Mucosa of gallbladder (tissue), 1 donor: ENCODE measurements around the gene FGF21. TPM values are rescaled to one million over a fixed set of nuclear protein-coding genes. Genes with fewer than 3 reads are reported as not detected.
"Not testable (repeated sequence)": the region's sequence is repeated elsewhere in the genome, so short reads cannot be mapped to it uniquely, and the experiment has no call there.

Experiments used
- DNase-seq: peaks from one replicate; pipeline ENCODE4 v3.0.0-alpha.2; 2020; ENCODE audit warnings: low spot score
- total RNA-seq: library from RNA; stranded (reverse); gene quantifications from one replicate; pipeline ENCODE4 v1.2.1, GENCODE V29; 2021
- donor health status: DM: no; HTN: no; CAD: no.

FGF21 gene
- total RNA-seq, 1 donor from 2014 or later, result not detected

- DNase-seq, result not testable (repeated sequence)
These were observed 31.1 kb downstream of the FGF21 start for GRCh38 chr19:48786422-48786821.

GRCh38 chr19:48787331-48787730 is 32.0 kb downstream of the FGF21 start:
- not testable (repeated sequence) for DNase-seq

GRCh38 chr19:48793271-48793670 is 37.9 kb downstream of the FGF21 start:
- DNase-seq, result no peak

- DNase-seq, result no peak
These were observed 39.0 kb downstream of the FGF21 start for GRCh38 chr19:48794291-48794690.

GRCh38 chr19:48795055-48795684 is 39.8 kb downstream of the FGF21 start:
- peak; percentile 93 for DNase-seq

GRCh38 chr19:48795685-48796070 is 40.4 kb downstream of the FGF21 start:
- no peak for DNase-seq

GRCh38 chr19:48796298-48797083 is 41.2 kb downstream of the FGF21 start:
- no peak for DNase-seq

- DNase-seq, result no peak
These were observed 41.8 kb downstream of the FGF21 start for GRCh38 chr19:48797103-48797502.

- no peak for DNase-seq
These were observed 43.6 kb downstream of the FGF21 start for GRCh38 chr19:48798937-48799336.

- no peak for DNase-seq
These were observed 44.3 kb downstream of the FGF21 start for GRCh38 chr19:48799358-48800300.

- no peak for DNase-seq
These were observed 47.3 kb downstream of the FGF21 start for GRCh38 chr19:48802623-48803022.

GRCh38 chr19:48804496-48804895 is 49.2 kb downstream of the FGF21 start:
- DNase-seq, result no peak

GRCh38 chr19:48805452-48805851 is 50.1 kb downstream of the FGF21 start:
- DNase-seq, result no peak

GRCh38 chr19:48806518-48806817 is 51.1 kb downstream of the FGF21 start:
- no peak for DNase-seq

- DNase-seq, result peak; percentile 60
These were observed 51.7 kb downstream of the FGF21 start for GRCh38 chr19:48806818-48807589.

- no peak for DNase-seq
These were observed 52.4 kb downstream of the FGF21 start for GRCh38 chr19:48807590-48808308.

Other genes with a start within 250 kb of the FGF21 start
- 21.0 TPM for gene LMTK3, start 243.7 kb upstream of the FGF21 start, total RNA-seq
- gene SULT2B1, start 203.4 kb upstream of the FGF21 start, total RNA-seq, result 13.1 TPM
- not detected for gene SPACA4, start 148.8 kb upstream of the FGF21 start, total RNA-seq
- 143 TPM for gene FAM83E, start 140.4 kb upstream of the FGF21 start, total RNA-seq
- gene RPL18, start 136.3 kb upstream of the FGF21 start, total RNA-seq, result 1,057 TPM
- 51.8 TPM for gene SPHK2, start 136.0 kb upstream of the FGF21 start, total RNA-seq
- 39.9 TPM for gene DBP, start 118.1 kb upstream of the FGF21 start, total RNA-seq
- gene CA11, start 109.3 kb upstream of the FGF21 start, total RNA-seq, result 46.2 TPM
- gene NTN5, start 82.5 kb upstream of the FGF21 start, total RNA-seq, result 0.46 TPM
- gene FUT2, start 59.6 kb upstream of the FGF21 start, total RNA-seq, result 78.1 TPM
- gene MAMSTR, start 35.8 kb upstream of the FGF21 start, total RNA-seq, result 1.6 TPM
- 13.1 TPM for gene RASIP1, start 14.9 kb upstream of the FGF21 start, total RNA-seq
- gene IZUMO1, start 8.6 kb upstream of the FGF21 start, total RNA-seq, result 0.20 TPM
- 1.0 TPM for gene FUT1, start 2.9 kb upstream of the FGF21 start, total RNA-seq
- 56.3 TPM for gene BCAT2, start 55.5 kb downstream of the FGF21 start, total RNA-seq
- gene HSD17B14, start 81.0 kb downstream of the FGF21 start, total RNA-seq, result 10.6 TPM
- gene PLEKHA4, start 113.1 kb downstream of the FGF21 start, total RNA-seq, result 18.9 TPM
- gene PPP1R15A, start 116.9 kb downstream of the FGF21 start, total RNA-seq, result 42.7 TPM
- 0.75 TPM for gene TULP2, start 143.2 kb downstream of the FGF21 start, total RNA-seq
- gene NUCB1, start 144.8 kb downstream of the FGF21 start, total RNA-seq, result 292 TPM
- 1.9 TPM for gene DHDH, start 178.2 kb downstream of the FGF21 start, total RNA-seq
- 110 TPM for gene BAX, start 199.4 kb downstream of the FGF21 start, total RNA-seq
- gene FTL, start 209.8 kb downstream of the FGF21 start, total RNA-seq, result 4,398 TPM
- 41.3 TPM for gene GYS1, start 237.8 kb downstream of the FGF21 start, total RNA-seq
- gene RUVBL2, start 238.4 kb downstream of the FGF21 start, total RNA-seq, result 60.3 TPM